Stimulated activated CD8-positive, alpha-beta memory T cell treated with anti-CD3 and anti-CD28 coated beads, Interleukin-7, amount 100 ng/mL, for 1 hour (primary cell): ENCODE results near the gene ZFYVE1.
"Not testable (repeated sequence)": the region's sequence is repeated elsewhere in the genome, so short reads cannot be mapped to it uniquely, and the experiment has no call there.

Experiments
- DNase-seq, 2 donors: peaks; one replicate each; pipeline ENCODE4 v3.0.0-alpha.2; 2020; ENCODE audit warnings: low read depth in 2 of 2

The ZFYVE1 gene

DNA sequence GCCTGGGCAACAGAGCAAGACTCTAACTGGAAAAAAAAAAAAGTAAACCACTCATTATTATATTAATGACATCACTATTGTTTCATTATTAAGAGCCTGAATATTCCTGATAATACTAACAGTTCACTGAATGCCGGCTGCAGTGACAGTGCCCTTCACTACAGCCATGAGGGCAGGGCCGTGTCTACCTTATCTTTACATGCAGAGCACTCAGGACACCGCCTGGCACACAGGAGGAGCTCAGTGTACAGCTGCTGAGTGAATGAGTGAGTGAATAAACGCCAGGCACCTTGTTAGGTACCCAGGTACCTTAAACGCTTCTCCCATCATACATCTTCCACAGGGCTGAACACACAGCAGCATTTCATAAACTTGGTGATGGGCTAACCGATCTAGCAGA, 23.2 kb downstream of the ZFYVE1 start:
- DNase-seq, result no peak

DNA sequence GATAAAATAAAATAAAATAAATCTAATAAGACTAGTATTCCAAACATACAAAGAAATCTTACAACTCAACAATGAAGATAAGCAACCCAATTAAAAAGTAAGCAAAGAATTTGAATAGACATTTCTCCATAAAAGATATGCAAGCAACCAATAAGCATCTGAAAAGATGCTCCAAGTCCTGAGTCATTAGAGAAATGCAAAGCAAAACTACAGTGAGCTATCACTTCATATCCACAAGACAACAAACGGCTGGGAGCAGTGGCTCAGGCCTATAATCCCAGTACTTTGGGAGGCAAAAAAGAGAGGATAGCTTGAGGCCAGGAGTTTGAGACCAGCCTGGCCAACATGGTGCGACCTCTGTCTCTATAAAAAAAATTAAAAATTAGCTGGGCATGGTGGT, 26.8 kb downstream of the ZFYVE1 start:
- no peak for DNase-seq

DNA sequence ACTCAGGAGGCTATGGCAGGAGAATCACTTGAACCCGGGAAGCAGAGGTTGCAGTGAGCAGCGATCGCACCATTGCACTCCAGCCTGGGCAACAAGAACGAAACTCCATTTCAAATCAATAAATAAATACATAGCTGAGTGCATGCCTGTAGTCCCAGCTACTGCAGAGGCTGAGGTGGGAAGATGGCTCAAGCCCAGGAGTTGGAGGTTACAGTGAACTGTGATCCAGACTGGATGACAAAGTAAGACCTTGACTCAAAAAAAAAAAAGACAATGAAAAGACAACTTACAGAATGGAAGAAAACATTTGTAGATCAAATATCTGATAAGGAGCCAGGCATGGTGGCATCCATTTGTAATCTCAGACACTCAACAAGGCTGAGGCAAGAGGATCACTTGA, 27.6 kb downstream of the ZFYVE1 start:
- no peak for DNase-seq

DNA sequence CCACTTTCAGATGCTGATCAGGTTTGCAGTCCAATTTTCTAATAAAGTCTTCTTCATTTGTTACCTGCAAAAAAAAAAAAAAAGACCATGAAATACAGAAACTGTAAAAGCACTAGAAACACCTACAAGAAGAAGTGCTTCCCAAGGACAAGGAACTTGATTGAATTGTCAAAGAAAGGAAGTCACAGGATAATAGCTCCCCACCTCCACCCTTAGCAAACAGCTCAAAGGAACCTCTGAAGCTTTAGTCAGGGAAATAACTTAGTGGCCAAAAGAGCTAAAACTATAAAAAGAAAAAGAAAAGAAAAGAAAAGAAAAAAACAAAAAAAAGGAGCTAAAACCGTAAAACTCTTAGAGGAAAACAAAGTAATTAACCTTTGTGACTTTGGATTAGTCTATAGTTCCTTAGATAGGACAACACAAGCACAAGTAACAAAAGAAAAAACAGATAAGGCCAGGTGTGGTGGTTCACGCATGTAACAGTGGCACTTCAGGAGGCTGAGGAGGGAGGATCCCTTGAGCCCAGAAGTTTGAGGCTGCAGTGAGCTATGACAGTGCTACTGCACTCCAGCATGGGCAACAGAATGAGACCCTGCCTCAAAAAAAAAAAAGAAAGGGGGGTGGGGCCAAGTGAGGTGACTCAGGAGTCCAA, 28.5 kb downstream of the ZFYVE1 start:
- no peak for DNase-seq

DNA sequence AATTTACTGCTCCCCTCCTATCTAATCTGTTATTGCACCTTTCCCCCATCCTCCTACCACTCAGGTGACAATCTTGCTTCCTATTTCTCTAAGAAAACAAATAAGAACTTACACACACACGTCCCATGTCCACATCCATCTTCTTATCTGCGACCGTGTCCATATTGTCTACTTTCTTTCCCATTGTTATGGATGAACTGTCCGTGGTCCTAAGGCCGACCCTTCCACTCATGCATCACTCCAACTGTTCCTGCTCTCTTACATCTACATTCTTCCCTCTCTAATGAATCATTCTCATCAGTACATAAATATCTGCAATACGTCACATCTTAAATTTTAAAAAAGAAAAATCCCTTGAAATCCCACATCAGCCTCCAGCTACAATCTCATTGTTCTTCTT, 30.0 kb downstream of the ZFYVE1 start:
- DNase-seq, result no peak

GRCh38 chr14:72990171-72990570, 36.7 kb downstream of the ZFYVE1 start:
- no peak for DNase-seq

- no peak for DNase-seq
These were observed 40.0 kb downstream of the ZFYVE1 start for GRCh38 chr14:72986857-72987256.

GRCh38 chr14:72986214-72986613, 40.7 kb downstream of the ZFYVE1 start:
- no peak for DNase-seq

- DNase-seq, result no peak
These were observed 44.7 kb downstream of the ZFYVE1 start for GRCh38 chr14:72982146-72982708.

GRCh38 chr14:72980863-72981262, 46.0 kb downstream of the ZFYVE1 start:
- no peak for DNase-seq

- no peak for DNase-seq
These were observed 48.0 kb downstream of the ZFYVE1 start for GRCh38 chr14:72978856-72979255.

DNA sequence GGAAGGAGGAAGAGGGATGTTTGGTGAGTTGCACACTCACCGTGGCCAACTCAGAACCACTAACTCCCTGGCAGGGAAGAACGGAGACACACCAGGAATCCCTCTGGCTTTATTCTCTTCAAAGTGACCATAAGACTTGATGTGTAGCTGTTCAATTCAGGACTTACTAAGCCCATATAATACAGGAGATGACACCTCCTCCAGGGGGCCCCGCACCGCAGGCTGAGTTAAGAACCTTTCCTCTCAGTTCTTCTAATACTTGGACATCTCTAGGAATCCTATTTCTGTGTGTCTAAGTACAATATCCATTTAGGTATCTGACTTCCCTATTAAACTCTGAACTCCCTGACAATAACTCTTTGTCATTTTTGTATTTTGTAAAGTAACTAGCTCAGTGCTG, 51.1 kb downstream of the ZFYVE1 start:
- no peak for DNase-seq

DNA sequence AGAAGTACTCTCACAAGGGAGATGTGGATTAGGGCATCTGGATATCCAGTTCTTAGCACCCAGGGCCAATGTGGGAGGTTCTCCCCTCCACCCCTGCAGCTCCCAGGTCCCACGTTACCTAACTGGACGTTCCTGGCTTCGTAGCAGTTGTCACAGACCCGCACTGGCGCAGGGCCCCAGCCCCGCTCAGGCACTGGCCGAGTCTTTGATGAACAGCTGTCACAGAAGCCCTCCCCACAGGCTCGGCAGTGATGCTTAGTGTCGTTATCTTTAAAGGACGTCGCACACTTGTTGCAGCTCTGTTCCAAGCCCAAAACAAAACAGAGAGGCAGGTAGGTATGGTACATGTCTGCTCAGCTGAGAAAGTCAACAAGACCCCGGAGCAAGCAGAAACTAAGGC, 52.2 kb downstream of the ZFYVE1 start:
- no peak for DNase-seq

- DNase-seq, result no peak
These were observed 56.0 kb downstream of the ZFYVE1 start for GRCh38 chr14:72970824-72971434.

GRCh38 chr14:72970058-72970630, 56.8 kb downstream of the ZFYVE1 start:
- DNase-seq, result no peak

DNA sequence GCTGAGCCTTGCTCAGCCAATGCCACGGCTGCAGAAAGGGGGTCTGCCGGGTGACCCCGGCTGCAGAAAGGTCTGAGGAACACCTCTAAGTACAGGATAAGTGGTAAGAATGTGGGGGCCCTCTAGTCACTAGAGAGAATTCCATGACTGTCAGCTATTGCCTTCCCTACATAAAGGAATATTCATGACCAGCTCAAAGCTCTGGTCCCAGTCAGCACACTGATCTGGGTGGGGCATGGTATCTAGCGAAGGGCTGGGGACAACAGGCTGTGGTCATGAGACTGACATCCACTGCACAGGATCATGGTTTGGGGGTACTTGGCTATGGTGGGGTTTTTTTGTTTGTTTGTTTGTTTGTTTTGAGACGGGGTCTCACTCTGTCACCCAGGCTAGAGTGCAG, 58.6 kb downstream of the ZFYVE1 start:
- DNase-seq, result no peak

DNA sequence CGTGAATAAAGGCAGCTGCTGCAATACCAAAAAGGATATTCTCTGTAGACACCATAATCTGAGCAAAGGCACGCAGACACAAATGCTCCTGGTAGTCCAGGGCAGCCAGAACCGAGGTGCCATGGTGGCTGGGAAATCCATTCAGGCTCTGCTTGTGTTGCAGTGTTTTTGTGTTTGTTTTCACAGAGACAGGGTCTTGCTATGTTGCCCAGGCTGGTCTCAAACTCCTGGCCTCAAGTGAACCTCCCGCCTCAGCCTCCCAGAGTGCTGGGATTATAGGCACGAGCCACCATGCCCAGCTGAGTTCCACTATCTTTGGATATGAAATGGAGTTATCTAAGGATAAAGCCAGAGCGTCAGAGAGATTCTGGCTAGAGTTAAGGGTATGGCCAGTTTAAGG, 60.9 kb downstream of the ZFYVE1 start:
- DNase-seq, result no peak

GRCh38 chr14:72965249-72965648, 61.7 kb downstream of the ZFYVE1 start:
- DNase-seq, result no peak

DNA sequence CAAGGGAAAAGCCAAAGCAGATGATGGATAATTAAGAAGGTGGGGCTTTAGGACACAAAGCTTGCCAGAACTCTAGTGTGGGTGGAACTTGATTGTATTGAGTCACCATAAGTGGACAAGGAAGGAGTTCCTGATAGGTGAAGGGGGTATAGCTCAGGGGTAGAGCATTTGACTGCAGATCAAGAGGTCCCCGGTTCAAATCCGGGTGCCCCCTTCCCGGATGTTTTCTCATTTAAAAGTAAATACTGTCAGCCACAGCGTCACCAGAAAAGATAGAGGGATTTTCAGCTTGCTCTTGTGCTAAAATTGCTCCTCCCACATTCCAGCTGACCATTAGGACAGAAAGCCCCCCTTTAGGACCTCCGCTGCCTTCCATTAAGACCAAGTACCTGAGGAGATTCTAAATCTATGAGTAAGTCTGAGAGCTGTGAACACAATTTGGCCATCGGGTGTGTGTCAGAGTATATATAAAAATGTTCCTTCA, 64.0 kb downstream of the ZFYVE1 start:
- DNase-seq, result no peak

GRCh38 chr14:72962336-72962754, 64.6 kb downstream of the ZFYVE1 start:
- not testable (repeated sequence) for DNase-seq

GRCh38 chr14:72961579-72962335, 65.1 kb downstream of the ZFYVE1 start:
- DNase-seq, result no peak

DNA sequence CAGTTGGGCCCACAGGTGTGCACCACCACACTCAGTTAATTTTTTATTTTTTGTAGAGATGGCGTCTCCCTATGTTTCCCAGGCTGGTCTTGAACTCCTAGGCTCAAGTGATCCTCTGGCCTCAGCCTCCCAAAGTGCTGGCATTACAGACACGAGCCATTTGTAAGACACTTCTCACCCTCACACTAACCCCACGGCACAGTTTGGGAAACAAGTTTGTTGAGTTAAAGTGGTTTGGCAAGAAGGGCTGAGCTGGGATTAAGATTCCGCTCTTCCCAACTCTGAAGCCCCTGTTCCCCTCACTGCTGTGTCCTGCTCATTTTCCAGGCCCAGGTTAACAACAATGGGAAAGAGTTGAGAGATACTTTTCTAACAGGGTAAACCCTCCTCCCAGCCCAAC, 65.9 kb downstream of the ZFYVE1 start:
- not testable (repeated sequence) for DNase-seq
